ENCODE data around the gene NOTCH3. TPM values are rescaled to one million over a fixed set of nuclear protein-coding genes. Genes with fewer than 3 reads are reported as not detected.

NOTCH3 gene
- total RNA-seq, 1 donor = 27.6 TPM

DNA sequence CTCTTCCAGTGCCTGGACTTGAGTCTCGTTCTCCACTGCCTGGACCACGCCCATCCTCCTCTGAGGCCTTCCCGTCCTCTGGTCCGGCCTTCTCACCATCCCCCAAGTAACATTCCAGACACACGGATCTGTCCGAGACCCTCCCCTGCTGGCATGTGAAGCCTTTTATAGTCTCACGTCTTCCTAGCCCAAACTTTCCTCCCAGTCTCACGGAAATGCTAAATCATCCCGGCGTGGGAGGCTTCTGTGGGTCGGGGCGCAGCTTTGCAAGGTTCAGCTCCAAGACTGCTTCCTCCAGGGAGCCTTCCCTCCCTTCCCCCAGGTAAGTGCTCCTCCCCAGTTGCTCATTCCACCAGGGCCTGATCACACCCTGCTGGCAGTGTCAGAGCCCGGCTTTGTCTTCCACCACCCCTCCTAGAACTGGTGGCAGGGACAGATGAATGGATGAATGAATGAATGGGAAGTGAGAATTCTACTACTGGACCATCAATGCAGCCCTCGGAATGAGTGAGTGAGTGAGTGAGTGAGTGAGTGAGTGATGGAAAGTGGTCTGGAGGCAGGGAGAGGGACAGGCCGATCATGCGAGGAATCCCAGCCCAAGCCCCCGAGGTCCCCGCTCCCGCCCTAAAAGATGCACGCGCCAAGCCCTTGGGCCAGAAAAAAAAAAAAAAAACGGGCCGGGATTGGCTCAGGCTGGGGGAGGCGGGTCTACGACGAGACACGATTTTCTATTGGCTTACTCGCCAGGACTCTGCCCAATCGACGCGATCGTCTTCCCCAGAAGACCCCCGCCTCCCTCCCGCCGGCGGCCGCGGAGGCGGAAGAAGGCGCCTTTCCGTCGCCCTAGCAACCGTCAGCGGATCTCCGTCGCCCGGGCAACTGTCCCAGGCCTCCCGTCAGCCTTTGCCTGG is 22.2 kb upstream of the NOTCH3 start:
- peak overlapping the region; percentile 72 for H3K4me3 ChIP-seq (ENCODE audit: low read depth, low read length)
- TF ChIP-seq, protein P1, sequence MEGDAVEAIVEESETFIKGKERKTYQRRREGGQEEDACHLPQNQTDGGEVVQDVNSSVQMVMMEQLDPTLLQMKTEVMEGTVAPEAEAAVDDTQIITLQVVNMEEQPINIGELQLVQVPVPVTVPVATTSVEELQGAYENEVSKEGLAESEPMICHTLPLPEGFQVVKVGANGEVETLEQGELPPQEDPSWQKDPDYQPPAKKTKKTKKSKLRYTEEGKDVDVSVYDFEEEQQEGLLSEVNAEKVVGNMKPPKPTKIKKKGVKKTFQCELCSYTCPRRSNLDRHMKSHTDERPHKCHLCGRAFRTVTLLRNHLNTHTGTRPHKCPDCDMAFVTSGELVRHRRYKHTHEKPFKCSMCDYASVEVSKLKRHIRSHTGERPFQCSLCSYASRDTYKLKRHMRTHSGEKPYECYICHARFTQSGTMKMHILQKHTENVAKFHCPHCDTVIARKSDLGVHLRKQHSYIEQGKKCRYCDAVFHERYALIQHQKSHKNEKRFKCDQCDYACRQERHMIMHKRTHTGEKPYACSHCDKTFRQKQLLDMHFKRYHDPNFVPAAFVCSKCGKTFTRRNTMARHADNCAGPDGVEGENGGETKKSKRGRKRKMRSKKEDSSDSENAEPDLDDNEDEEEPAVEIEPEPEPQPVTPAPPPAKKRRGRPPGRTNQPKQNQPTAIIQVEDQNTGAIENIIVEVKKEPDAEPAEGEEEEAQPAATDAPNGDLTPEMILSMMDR (IDR thresholded peaks at IDR 0.05; ENCODE audit: insufficient read depth, low read depth, low read length) = no peak
- peak; percentile 97 for DNase-seq (ENCODE audit: low read depth)

DNA sequence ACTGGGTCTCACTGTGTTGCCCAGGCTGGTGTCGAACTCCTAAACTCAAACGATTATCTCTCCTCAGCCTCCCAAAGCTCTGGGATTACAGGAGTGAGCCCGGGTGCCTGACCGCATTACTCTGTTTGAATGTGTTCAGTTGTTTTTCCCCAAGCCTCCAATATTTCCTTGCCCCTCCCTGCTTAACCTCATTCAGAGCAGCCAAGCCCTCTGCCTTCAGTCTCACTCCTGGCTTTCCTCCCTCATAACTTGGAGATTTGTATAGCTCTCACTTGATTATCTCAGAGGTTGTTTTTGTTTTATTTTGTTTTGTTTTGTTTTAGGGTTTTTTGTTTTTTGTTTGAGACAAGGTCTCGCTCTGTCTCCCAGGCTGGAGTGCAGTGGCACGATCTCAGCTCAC is 20.0 kb upstream of the NOTCH3 start:
- TF ChIP-seq, protein P1 (IDR thresholded peaks at IDR 0.05; ENCODE audit: insufficient read depth, low read depth, low read length) = no peak
- DNase-seq (ENCODE audit: low read depth) = no peak

DNA sequence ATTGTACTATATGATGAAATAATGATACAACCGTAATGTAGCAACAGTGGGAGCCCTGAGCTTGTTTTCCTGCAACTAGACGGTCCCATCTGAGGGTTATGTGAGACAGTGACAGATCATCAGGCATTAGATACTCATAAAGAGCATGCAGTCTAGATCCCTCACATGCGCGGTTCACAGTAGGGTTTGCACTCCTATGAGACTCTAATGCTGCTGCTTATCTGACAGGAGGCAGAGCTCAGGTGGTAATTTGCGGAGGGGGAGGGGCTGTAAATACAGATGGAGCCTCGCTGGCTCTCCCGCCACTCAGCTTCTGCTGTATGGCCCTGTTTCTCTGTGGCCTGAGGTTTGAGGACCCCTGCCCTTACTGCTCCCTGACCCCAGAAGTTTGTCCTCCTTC is 17.7 kb upstream of the NOTCH3 start:
- no peak for DNase-seq (ENCODE audit: low read depth)
- TF ChIP-seq, protein P1 (IDR thresholded peaks at IDR 0.05; ENCODE audit: insufficient read depth, low read depth, low read length) = no peak
- no peak overlapping the region for H3K4me3 ChIP-seq (ENCODE audit: low read depth, low read length)

More for the DNA sequence above, 20.0 kb upstream of the NOTCH3 start:
- H3K4me3 ChIP-seq (ENCODE audit: low read depth, low read length) = no peak overlapping the region

DNA sequence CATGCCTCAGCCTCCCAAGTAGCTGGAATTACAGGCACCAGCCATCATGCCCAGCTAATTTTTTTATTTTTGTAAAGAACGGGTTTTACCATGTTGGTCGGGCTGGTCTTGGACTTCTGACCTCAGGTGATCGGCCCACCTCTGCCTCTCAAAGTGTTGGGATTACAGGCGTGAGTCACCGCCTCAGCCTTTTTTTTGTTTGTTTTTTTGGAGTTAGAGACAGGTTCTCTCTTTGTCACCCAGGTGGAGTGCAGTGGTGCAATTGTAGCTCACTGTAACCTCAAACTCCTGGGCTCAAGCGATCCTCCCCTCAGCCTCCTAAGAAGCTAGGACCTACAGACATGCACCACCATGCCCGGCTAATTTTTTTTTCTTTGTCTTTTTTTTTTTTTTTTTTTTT is 15.6 kb upstream of the NOTCH3 start:
- TF ChIP-seq, protein P1 (IDR thresholded peaks at IDR 0.05; ENCODE audit: insufficient read depth, low read depth, low read length) = no peak

DNA sequence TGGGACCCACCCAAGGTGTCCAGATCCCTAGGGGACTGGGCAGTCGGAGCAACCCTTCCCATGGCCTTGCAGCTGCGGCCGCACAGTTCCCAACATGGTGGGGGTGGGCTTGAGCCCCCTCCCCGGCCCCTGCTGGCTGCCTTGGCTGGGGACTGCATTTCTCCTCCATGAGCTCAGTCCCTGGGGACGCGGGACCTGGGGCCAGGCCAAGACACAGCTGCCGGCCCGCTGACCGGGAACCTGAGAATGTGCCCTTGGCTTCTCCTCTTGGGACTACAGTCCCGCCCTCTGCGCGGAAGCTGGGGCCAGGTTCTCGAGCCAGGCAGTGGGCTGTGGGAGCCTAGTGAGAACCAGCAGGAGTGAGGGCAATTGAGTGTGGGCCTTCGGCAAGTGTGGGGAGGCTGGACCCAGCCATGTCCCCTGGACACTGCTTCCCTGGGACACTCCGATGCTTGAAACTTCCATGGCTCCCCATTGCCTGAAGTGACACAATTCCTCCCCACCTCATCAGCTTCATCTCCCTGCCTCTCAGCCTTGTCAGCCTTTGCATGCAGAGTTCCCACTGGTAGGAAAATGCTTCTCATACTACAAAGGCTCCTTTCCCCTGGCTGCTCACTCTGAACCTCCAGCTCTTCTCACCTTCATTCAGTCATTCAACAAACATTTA is 13.1 kb upstream of the NOTCH3 start:
- DNase-seq (ENCODE audit: low read depth) = no peak

More for the DNA sequence above, 15.6 kb upstream of the NOTCH3 start:
- DNase-seq (ENCODE audit: low read depth) = no peak
- no peak overlapping the region for H3K4me3 ChIP-seq (ENCODE audit: low read depth, low read length)

DNA sequence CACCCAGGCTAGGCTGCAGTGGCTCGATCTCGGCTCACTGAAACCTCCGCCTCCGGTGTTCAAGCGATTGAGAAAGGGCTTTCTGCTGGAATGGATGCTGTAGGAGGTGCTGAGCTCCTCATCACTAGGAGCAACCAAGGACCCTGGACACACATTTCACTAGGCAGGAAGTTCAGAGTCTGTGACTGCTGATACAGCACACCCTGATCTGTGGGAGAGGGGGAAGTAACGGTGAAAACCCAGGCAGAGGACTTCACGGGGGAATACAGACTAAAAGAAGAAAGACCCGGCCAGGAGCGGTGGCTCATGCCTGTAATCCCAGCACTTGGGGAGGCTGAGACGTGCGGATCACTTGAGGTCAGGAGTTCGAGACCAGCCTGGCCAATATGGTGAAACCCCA is 11.9 kb upstream of the NOTCH3 start:
- DNase-seq (ENCODE audit: low read depth) = no peak
- TF ChIP-seq, protein P1 (IDR thresholded peaks at IDR 0.05; ENCODE audit: insufficient read depth, low read depth, low read length) = no peak

More for the DNA sequence above, 13.1 kb upstream of the NOTCH3 start:
- no peak overlapping the region for H3K4me3 ChIP-seq (ENCODE audit: low read depth, low read length)
- TF ChIP-seq, protein P1 (IDR thresholded peaks at IDR 0.05; ENCODE audit: insufficient read depth, low read depth, low read length) = no peak

More for the DNA sequence above, 11.9 kb upstream of the NOTCH3 start:
- no peak overlapping the region for H3K4me3 ChIP-seq (ENCODE audit: low read depth, low read length)
